MM.1S (cell line): ENCODE data around the gene KRTAP5-7.

Experiments
- CTCF ChIP-seq: fragments of 300-600 bp; sonication (generic); IDR thresholded peaks from 2 replicates; pipeline ENCODE4 v1.5.1; 2016; ENCODE audit warnings: antibody characterized with exemption, low read length, mixed read lengths
- EZH2 ChIP-seq: fragments of 300-600 bp; sonication (generic); optimal IDR thresholded peaks from 2 replicates; pipeline ENCODE3; 2017; ENCODE audit warnings: low read depth, mild to moderate bottlenecking, antibody characterized with exemption, low read length, mixed read lengths
- EZH2phosphoT487 ChIP-seq: fragments of 300-600 bp; sonication (generic); IDR thresholded peaks from 2 replicates; pipeline ENCODE4 v1.6.1; 2018; ENCODE audit warnings: antibody characterized with exemption, low read length

- TF ChIP-seq CTCF (no peak), EZH2phosphoT487 (no peak), EZH2 (no peak)
These were observed 42.0 kb upstream of the KRTAP5-7 start for GRCh38 chr11:71485063-71485399.
